ENCODE data around the gene ITM2C.

Gene ITM2C

DNA sequence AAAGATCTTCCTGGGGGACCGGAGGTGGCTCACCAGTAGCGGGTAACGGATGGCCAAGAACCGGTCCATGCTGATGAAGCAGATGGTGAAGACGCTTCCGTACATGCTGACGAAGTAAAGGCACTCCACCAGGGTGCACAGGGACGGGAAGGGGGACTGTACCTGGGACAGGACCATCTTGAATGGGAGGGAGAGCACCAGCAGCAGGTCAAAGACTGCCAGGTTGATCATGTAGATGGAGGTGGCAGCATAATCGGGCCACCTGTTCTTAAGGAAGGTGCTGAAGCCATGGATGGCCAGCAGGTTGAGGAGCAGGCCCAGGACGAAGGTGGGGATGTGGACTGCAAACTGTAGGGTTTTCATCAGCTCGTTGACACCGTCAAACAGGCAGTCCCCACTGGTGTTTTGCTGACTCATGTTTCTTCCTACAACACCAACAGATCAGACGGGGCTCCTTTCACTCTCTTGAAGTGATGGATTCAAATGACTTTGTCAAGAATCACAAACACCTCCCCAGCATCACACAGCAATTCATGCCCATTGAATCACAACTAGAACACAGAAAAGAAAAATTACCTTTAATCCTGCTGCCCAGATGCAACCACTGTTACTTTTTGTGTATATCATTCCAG is 45.9 kb downstream of the ITM2C start:
- DNase-seq, result no peak

DNA sequence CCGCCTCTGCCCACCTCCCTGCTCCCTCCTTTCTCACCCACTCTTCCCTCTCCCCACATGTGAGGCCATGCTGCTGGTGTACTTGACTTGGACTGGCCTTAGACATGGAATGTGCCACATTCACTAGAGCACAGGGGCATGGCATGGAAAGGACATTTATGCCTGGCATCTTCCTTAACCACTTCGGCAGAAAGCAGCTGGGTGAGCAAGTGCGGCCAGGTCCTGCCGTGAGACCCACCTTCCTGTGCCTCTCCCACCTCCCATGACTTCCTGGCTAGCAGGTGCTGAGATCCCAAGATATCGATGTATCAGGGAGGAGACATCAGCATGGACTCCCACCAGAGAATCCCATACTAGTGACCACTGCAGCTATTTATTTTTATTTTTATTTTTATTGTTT is 47.3 kb downstream of the ITM2C start:
- DNase-seq, result no peak

DNA sequence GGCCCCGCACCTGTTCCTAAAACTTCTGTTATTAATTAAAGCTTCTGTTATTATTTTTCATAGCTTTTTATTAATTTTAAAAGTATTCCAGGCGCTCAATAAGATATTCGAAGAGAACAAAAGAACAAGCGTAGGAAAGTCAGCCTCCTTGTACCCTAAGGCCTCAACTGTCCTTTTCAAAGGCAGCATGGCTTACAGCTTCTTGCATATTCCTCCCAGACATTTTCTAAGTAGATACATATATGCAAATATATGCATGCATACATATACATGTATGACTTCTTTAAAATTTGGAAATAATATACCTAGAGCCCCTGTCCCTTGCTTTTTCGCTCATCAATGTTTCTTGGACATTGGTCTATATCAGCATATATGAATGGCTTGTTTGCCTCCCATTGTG is 48.0 kb downstream of the ITM2C start:
- no peak for DNase-seq

DNA sequence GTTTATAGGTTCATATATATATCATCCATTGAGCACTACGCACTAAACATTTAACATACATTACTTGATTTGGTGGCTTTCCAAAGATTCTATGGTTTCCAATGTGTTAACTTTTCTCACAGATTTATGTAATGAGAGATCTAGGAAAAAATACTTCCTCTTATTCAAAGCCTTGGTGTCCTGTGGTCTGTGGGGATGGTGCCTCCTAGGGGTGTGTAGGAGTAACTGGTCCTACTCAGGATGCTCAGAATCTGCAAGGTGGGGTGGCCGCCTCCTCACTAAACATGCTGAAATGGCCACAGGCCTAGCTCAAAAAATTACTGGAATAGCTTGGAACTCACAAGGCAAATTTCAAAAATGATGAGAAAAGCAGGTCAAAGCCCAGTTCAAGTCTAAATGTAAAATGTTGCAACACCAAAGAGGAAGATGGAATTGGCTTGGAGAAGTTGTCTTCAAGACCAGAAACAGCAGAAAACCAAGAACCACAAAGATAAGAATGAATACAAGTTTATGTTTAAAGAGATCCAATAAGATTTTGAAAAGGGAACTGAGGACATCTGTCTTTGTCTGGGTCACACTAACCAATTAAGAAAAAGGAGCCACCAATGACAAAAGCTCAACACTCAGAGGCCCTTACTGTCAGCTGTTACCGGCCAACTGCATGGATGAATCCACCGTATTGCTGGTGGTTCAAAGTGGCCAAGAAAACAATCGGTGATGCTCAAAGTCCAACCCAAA is 48.8 kb downstream of the ITM2C start:
- DNase-seq, result no peak

DNA sequence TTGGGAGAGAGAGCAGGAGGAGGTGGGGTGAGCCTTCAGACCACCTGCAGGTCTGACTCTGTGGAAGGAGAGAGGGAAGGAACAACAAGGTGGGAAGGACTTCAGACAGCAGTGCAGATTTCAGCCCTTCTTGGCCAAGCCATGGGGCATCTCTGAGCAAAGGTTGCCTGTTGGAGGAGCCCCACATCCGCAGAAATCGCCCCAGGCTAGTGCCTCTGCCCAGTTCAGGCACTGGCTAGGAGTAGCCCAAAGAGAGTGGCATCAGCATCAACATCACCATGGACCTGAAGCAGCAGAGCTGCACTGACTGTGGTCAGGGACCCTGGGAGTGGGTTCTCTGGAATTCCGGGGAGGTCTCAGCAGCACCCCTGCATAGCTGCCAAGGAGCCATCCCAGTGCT is 50.1 kb downstream of the ITM2C start:
- no peak for DNase-seq

DNA sequence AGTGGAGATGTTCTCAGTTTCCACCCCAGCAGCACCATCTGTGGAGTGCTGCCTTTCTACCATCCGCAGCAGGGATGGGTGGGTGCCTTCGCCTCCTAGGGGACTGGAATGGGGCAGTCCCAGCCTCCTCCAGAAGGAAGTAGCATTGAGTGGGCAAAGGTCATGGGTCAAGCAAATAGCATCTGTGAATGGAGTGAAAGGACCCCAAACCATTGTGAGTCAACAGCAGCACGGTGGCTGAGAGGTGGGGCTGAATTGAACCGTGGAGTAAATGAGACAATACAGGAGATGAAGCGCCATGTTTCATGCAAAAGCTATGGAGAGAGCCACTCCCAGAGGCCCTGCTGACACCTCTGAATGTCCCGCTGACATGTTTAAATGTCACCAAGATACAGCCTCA is 50.6 kb downstream of the ITM2C start:
- no peak for DNase-seq

DNA sequence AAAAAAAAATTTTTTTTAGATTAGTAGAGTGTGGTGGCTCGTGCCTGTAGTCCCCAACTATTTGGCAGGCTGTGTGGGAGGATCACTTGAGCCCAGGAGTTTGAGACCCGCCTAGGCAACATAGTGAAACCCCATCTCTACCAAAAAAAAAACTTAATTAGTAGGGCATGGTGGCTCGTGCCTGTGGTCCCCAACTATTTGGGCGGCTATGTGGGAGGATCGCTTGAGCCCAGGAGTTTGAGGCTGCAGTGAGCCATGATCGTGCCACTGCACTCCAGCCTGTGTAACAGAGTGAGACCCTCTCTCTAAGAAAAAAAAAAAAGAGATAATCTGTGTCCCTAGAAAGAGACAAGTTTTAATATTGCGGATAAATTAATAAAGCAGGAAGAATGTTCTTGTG is 51.5 kb downstream of the ITM2C start:
- no peak for DNase-seq

DNA sequence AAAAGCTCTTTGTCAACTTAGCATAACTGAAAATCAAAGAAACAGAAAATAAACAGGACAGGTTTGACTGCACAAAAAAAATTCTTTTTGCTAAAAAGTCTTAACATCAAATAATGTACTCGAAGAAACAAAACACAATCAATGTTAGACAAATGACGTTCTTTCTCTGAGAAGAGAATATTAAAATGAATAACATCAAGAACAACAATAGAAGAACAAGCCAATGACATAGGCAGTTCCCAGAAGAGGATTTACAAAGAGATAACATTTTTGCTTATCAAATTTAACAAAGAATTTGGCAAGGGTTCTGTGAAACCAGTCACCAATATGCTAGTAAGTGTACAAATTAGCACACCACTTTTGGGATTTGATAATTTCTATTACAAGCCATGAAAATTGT is 54.5 kb downstream of the ITM2C start:
- no peak for DNase-seq

DNA sequence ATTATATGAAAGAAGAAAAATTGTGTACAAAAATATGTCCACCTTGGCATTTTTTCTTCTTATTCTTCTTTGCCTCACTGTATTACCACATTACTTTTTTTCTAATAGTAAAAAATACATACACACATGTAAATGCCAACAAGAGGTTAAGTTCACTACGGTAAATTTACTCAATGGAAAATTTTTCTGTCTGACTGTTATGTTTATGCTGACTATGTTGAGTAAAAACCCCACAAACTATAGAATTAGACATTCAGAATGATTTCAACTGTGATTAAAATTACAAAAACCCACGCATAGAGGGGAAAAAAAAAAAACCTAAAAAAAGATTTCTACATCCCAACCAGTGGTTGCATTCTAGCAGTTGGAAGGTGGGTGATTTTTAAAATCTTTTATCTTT is 54.9 kb downstream of the ITM2C start:
- DNase-seq, result no peak

DNA sequence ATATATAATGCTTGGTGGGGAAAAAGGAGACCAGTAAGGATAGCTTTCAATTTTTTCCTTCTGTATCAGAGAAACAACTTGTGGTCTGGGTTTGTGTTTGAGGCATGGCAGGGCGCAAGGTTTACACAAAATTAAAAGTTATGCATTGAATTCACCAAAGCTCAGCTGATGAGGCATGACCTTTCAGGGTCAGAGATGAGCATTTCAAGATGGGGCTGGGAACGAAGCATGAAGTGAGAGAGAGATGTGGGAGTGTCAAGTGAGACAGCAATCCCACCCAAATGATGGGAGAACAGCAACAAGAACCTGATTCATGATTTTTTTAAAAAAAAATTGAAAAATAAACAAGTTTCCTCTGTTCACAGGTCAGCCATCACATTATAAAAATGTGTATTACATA is 55.4 kb downstream of the ITM2C start:
- DNase-seq, result no peak

DNA sequence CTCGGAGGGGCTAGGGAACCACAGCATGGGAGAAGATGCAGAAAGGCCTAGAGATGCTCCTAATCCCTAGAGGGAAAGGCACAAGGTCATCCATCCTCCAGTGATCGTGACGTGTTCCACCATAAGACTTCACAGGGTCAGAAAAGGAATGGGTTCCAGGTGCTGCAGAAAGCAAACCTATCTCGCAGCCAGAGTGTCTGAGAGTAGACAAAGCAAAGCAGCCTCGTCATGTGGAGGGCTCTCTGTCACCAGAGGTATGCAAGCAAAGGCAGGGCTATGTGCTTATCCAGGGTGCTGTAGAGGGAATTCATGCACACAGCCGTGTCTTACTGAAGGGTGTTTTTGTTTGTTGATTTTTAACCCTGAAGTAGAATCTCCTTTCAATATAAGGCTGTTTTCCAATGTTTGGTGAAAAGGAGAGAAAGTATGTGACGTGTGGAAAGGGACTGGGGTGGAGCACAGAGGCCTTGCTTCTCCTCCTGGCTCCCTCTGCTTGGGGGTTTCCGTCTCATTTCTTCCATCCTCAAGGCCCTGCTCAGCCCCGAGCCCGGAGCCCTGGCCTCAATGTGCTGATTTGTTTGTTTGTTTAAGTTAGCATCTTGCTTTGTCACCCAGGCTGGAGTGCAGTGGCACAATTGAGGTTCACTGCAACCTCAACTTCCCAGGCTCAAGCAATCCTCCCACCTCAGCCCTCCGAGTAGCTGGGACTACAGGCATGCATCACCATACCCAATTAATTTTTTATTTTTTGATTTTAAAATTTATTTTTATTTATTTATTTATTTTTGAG is 57.3 kb downstream of the ITM2C start:
- no peak for DNase-seq

DNA sequence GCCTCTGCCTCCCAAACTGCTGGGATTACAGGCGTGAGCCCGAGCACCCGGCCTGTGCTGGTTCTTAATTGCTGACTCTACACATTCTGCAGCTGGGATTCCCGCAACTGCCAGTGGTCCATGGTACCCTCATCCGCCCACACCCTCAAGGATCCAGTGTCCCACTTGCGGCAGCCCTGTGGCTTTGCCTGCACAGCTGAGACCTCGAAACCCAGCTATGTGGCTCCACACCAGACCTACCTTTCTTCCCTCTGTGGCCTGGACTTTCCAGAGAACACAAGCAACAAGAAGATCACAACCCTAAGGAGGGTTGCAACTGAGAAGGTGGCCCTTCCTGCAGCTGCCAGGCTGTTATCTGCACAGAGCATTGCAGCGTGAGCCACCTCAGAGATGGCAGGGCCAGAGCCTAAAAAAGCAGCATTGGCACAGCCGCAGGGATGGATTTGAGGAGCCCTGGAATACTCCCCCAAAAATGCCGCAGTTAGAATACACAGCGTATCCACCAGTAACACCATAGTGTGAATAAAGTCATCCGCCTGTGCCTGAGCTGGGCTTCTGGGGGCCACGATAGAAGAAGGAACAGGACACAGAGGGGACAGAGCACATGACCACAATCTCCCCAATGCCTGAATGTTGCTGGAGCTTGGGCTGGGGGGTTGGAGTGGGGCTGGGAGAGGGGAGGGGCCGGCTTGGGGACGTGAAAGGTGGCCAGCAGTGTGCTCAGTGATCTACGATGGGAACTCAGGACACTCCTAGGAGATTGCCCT is 58.4 kb downstream of the ITM2C start:
- DNase-seq, result no peak

DNA sequence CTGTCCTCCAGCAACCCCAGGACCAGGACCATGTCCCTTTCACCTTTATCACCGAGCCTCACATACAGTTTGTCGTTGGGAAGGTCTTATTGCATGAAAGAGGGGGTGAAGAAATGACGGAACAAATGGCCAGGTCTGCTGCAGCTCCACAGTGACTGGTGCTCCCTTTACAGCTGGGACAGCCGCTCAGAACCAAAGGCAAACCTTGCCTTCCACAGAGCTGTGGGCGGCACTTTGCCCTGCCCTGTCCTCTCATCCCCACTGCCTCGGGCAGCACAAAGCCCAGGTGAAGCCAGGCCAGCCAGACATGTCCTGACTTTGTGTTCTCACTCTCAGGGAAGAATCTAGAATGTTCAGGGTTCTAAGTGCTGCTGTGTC is 59.3 kb downstream of the ITM2C start:
- no peak for DNase-seq

DNA sequence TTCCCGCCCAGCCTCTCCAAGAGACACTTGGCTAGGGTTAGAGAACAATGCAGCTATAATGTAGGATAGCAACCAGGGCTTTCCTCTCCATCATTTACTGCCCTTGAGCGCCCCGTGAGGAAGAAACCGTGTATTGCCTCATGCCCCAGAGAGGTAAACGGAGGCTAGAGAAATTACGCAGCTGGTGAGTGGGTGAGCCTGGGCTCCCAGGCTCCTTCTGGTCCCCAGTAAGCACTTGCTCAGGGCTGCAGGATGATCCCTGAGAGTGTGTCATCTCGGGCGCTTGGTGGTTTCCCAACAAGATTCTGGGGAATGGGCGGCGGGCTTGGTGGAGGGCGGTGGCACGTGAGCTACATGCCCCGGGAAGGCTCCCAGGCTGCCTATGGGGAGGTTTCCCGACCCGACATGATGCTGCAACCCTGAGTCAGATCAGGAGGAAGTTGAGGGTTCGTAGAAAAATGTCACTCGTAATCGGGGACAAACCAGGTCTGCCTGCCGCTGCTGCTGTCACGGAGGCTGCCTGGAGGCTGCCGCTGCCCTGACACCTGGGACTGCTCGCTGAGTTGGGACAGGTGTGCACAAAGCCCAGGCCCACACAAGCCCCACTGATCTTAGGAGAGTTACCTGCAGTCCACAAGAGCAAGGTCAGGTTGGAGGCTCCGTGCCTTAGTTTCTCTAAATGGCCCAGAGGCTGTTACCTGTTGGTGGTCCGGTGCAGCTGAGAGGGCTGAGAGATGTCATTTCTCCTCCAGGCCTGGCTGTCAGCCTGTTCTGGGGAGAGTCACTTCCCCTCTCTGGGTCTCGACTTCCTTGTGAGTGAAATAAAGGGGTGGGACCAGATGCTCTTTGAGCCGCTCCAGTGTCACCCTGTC is 60.0 kb downstream of the ITM2C start, which contains the start of gene GPR55:
Gene GPR55, minus strand, starts transcription at position 773 of the 872 bp plus-strand sequence. CDS start 14,280 bp downstream, outside the sequence.
- no peak for DNase-seq

DNA sequence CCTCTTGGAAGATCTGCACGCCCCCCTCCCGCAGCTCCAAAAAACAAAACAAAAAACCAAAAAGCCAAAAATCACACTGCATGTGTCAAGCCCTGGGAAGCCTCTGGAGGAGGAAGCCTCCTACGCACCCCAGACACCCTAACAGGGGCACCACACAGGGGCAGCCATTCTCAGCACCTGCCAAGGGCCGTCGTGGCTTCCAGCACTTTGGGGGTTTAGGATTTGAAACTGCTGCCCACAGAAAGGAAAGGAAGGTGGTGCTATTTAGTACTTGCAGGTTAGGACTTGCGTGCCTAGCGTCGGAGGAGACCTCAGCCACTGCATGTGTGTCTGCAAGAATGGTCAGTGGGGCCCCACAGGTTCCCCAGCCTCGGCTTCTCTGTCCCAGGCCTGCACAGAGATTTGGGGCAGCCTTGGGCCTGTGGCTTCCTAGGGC is 60.7 kb downstream of the ITM2C start:
- DNase-seq, result no peak

DNA sequence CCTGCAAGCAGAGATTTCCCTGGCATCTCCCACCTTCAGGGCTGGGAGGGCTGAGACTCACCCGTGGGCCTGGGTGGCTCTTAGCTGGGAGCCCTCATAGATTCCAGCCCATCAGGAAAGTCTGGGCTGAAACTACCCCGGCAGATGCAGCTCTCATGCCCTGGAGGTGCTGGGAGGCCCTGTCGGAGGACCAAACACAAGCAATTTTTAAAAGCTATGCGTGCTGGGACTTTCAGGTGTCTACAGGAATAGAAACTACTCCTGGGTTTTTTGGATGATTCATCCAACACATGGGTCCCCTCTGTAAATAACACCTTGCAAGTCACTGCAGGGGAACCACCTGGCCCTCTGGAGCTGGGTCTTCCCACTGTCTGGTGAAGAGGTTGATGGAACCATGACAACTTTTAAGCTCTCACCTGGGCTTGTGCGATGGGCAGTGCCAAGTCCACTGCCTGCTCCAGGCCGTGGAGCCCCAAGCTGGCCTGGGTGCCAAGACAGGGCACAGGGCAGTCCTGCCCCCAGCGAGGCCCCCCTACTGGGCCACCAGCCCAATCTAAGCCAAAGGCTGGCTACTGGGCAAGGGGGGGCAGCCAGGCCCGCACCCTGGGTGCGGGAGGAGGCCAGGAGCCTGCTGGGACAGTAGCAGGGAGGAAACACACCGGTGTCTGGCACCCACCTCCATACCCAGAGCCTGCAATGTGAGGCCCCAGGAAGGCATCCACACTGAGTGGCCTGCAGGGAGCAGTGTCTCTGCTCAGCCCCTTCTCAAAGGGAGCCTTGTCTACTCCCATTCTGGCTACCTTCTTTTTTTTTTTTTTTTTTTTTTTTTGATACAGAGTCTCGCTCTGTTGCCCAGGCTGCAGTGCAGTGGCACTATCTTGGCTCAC is 61.4 kb downstream of the ITM2C start:
- DNase-seq, result no peak

DNA sequence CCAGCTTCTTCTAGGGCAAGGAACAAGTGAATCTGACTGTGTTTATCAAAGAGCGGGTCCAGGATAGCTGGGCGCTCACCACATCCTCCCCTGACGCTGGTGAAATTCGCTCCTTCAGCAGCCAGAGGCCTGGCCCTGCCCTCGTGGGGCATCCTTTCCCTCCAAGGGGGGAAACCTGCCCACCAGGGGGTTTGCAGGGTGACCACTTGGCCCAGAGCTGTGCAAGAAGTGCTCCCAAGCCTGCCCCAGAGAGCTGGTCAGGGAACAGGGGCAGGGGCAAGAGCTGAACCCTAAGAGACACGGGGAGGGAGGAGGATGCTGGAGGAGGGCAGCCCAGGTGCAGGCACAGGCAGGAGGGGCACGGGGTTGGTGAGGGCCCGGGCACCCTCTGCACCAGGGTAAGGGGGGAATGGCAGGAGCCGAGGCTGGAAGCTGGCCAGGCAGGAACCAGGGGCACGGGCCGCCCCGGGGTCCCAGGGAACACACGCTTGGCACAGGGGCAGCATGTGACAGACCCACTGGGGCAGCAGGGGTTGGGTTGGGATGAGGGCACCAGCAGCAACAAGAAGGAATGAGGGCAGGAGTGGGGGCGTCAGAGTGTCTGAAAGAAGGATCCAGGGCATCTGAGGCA is 63.1 kb downstream of the ITM2C start:
- DNase-seq, result no peak

Measured in NCI-H2171 treated with DMSO at 0.1 percent for 48 hours (cell line).